Measurements from ENCODE around the gene STARD10. TPM values are rescaled to one million over a fixed set of nuclear protein-coding genes. Genes with fewer than 3 reads are reported as not detected.
"Not testable (repeated sequence)": the region's sequence is repeated elsewhere in the genome, so short reads cannot be mapped to it uniquely, and the experiment has no call there.

The STARD10 gene
- total RNA-seq, 1 experiment from 2014 or later, result 1,283 TPM

GRCh38 chr11:72826191-72826941 lies 32.5 kb upstream of the STARD10 start:
- no peak for DNase-seq (ENCODE audit: low spot score)

GRCh38 chr11:72825661-72826060 lies 31.8 kb upstream of the STARD10 start:
- no peak for DNase-seq (ENCODE audit: low spot score)

GRCh38 chr11:72824811-72825505 lies 31.1 kb upstream of the STARD10 start:
- no peak for DNase-seq (ENCODE audit: low spot score)

GRCh38 chr11:72824020-72824419 lies 30.2 kb upstream of the STARD10 start:
- no peak for DNase-seq (ENCODE audit: low spot score)

GRCh38 chr11:72823105-72823804 lies 29.4 kb upstream of the STARD10 start:
- no peak for DNase-seq (ENCODE audit: low spot score)

GRCh38 chr11:72821920-72822799 lies 28.3 kb upstream of the STARD10 start:
- DNase-seq (ENCODE audit: low spot score), result peak; percentile 97

- no peak for DNase-seq (ENCODE audit: low spot score)
Observed at GRCh38 chr11:72821221-72821919, 27.5 kb upstream of the STARD10 start.

GRCh38 chr11:72820439-72821139 lies 26.7 kb upstream of the STARD10 start:
- DNase-seq (ENCODE audit: low spot score), result no peak

- DNase-seq (ENCODE audit: low spot score), result no peak
Observed at GRCh38 chr11:72818971-72819370, 25.1 kb upstream of the STARD10 start.

- DNase-seq (ENCODE audit: low spot score), result no peak
Observed at GRCh38 chr11:72817966-72818365, 24.1 kb upstream of the STARD10 start.

GRCh38 chr11:72816404-72816990 lies 22.6 kb upstream of the STARD10 start:
- no peak for DNase-seq (ENCODE audit: low spot score)

GRCh38 chr11:72815110-72815618 lies 21.3 kb upstream of the STARD10 start:
- no peak for DNase-seq (ENCODE audit: low spot score)

GRCh38 chr11:72814286-72815109 lies 20.7 kb upstream of the STARD10 start, which contains the start of gene ATG16L2:
Gene ATG16L2 (plus strand): TSS chr11:72814411. CDS start chr11:72814446, 35 bp downstream.
- peak; percentile 92 for DNase-seq (ENCODE audit: low spot score)

GRCh38 chr11:72813740-72814285 lies 20.0 kb upstream of the STARD10 start:
- DNase-seq (ENCODE audit: low spot score), result peak; percentile 87

GRCh38 chr11:72812967-72813739 lies 19.3 kb upstream of the STARD10 start:
- peak; percentile 93 for DNase-seq (ENCODE audit: low spot score)

GRCh38 chr11:72812604-72812966 lies 18.7 kb upstream of the STARD10 start:
- peak; percentile 67 for DNase-seq (ENCODE audit: low spot score)

- DNase-seq (ENCODE audit: low spot score), result not testable (repeated sequence)
Observed at GRCh38 chr11:72811686-72812085, 17.8 kb upstream of the STARD10 start.
